ACC112 (cell line): Measurements from ENCODE around the gene ITFG1.
A peak's percentile ranks its signal among the peaks of the same experiment; 100 is the strongest.
"Not testable (repeated sequence)": the region's sequence is repeated elsewhere in the genome, so short reads cannot be mapped to it uniquely, and the experiment has no call there.

Source experiments
- H2AFZ ChIP-seq: fragments of 200-600 bp; sonication (generic); one replicate; pipeline ENCODE4 v1.6.0; 2017; ENCODE audit warnings: antibody characterized with exemption, low read length; ENCODE audit not compliant: unreplicated experiment
- H3K27ac ChIP-seq: fragments of 200-600 bp; sonication (generic); 2 replicates; pipeline ENCODE4 v1.5.1; 2014; ENCODE audit warnings: low read depth, mild to moderate bottlenecking, antibody characterized with exemption, low read length, moderate library complexity
- H3K27me3 ChIP-seq: fragments of 200-600 bp; sonication (generic); 2 replicates; pipeline ENCODE4 v1.6.1; 2014; ENCODE audit warnings: mild to moderate bottlenecking, antibody characterized with exemption, low read length, moderate library complexity, mixed read lengths; ENCODE audit not compliant: insufficient read depth
- H3K36me3 ChIP-seq: fragments of 200-600 bp; sonication (generic); 2 replicates; pipeline ENCODE4 v1.6.1; 2016; ENCODE audit warnings: mild to moderate bottlenecking, antibody characterized with exemption, low read length, moderate library complexity, mixed read lengths; ENCODE audit not compliant: insufficient read depth
- H3K4me1 ChIP-seq: fragments of 200-600 bp; sonication (generic); one replicate; pipeline ENCODE4 v1.6.1; 2016; ENCODE audit warnings: low read length, mixed read lengths; ENCODE audit not compliant: insufficient read depth, unreplicated experiment, control insufficient read depth
- H3K4me3 ChIP-seq: fragments of 200-600 bp; sonication (generic); 2 replicates; pipeline ENCODE4 v1.5.1; 2014; ENCODE audit warnings: mild to moderate bottlenecking, low read depth, low read length
- H3K79me2 ChIP-seq: fragments of 200-600 bp; sonication (generic); one replicate; pipeline ENCODE4 v1.6.0; 2016; ENCODE audit warnings: low read length; ENCODE audit not compliant: control insufficient read depth, unreplicated experiment, insufficient read depth

ITFG1 gene

GRCh38 chr16:47152501-47152900, 308.4 kb downstream of the ITFG1 start:
- H3K79me2 ChIP-seq, H3K36me3 ChIP-seq, H3K27me3 ChIP-seq, H3K4me3 ChIP-seq, H2AFZ ChIP-seq, H3K27ac ChIP-seq, H3K4me1 ChIP-seq: not testable (repeated sequence)

GRCh38 chr16:47150067-47150466, 310.8 kb downstream of the ITFG1 start:
- no peak overlapping the region for H2AFZ ChIP-seq

GRCh38 chr16:47144559-47144877, 316.3 kb downstream of the ITFG1 start:
- Histone ChIP-seq H3K4me1 (peaks cover 19% of the 10 kb centered on the region), H3K4me3 (peak overlapping the region; percentile 94), H3K27ac (no peak overlapping the region), H3K27me3 (no peaks in the 10 kb centered on the region), H3K79me2 (peaks cover 35% of the 10 kb centered on the region), H3K36me3 (no peaks in the 10 kb centered on the region), H2AFZ (peak overlapping the region; percentile 41)

More at GRCh38 chr16:47150067-47150466, 310.8 kb downstream of the ITFG1 start:
- H3K4me1 ChIP-seq = no peaks in the 10 kb centered on the region
- H3K27ac ChIP-seq = no peak overlapping the region
- peaks cover 6% of the 10 kb centered on the region; the same call in 1 of the 2 replicates for H3K36me3 ChIP-seq
- no peak overlapping the region for H3K4me3 ChIP-seq
- no peaks in the 10 kb centered on the region for H3K79me2 ChIP-seq
- no peaks in the 10 kb centered on the region for H3K27me3 ChIP-seq

- peak within 1 kb of the TSS; percentile 32; the same call in 1 of the 2 replicates for H3K27ac ChIP-seq
- H3K27me3 ChIP-seq = no peaks in the 10 kb centered on the region
- H3K4me3 ChIP-seq = peak within 1 kb of the TSS; percentile 94
- no peaks in the 10 kb centered on the region for H3K36me3 ChIP-seq
- peak within 1 kb of the TSS; percentile 90 for H2AFZ ChIP-seq
- peaks cover 41% of the 10 kb centered on the region for H3K79me2 ChIP-seq
- peaks cover 23% of the 10 kb centered on the region for H3K4me1 ChIP-seq
These were observed 316.9 kb downstream of the ITFG1 start, which contains the start of gene NETO2 for GRCh38 chr16:47143677-47144558. NETO2 (minus strand) TSS chr16:47143945; CDS start chr16:47143612, 333 bp downstream.

GRCh38 chr16:47142821-47143676, 317.8 kb downstream of the ITFG1 start:
- Histone ChIP-seq H2AFZ (peak overlapping the region; percentile 90), H3K36me3 (no peaks in the 10 kb centered on the region), H3K79me2 (peaks cover 50% of the 10 kb centered on the region), H3K27ac (peak overlapping the region; percentile 32; the same call in 1 of the 2 replicates), H3K4me3 (peak overlapping the region; percentile 94), H3K27me3 (no peaks in the 10 kb centered on the region), H3K4me1 (peaks cover 23% of the 10 kb centered on the region)

- peak overlapping the region; percentile 94 for H3K4me3 ChIP-seq
- H3K27ac ChIP-seq = peak overlapping the region; percentile 22; the same call in 1 of the 2 replicates
- H3K36me3 ChIP-seq = no peaks in the 10 kb centered on the region
- H2AFZ ChIP-seq = peak overlapping the region; percentile 90
- peaks cover 29% of the 10 kb centered on the region for H3K4me1 ChIP-seq
- H3K79me2 ChIP-seq = peaks cover 55% of the 10 kb centered on the region
- H3K27me3 ChIP-seq = no peaks in the 10 kb centered on the region
These were observed 318.4 kb downstream of the ITFG1 start for GRCh38 chr16:47142486-47142820.

GRCh38 chr16:47141773-47142485, 318.9 kb downstream of the ITFG1 start:
- Histone ChIP-seq H3K4me1 (peaks cover 34% of the 10 kb centered on the region), H3K27me3 (no peaks in the 10 kb centered on the region), H3K36me3 (no peaks in the 10 kb centered on the region), H3K79me2 (peaks cover 60% of the 10 kb centered on the region), H3K27ac (peak overlapping the region; percentile 22; the same call in 1 of the 2 replicates), H3K4me3 (peak overlapping the region; percentile 94), H2AFZ (peak overlapping the region; percentile 90)

GRCh38 chr16:47140686-47141085, 320.2 kb downstream of the ITFG1 start:
- H3K36me3 ChIP-seq = no peaks in the 10 kb centered on the region
- H3K4me1 ChIP-seq = peaks cover 42% of the 10 kb centered on the region
- no peak overlapping the region for H3K27ac ChIP-seq
- peaks cover 63% of the 10 kb centered on the region for H3K79me2 ChIP-seq
- H3K4me3 ChIP-seq = no peak overlapping the region
- no peak overlapping the region for H2AFZ ChIP-seq
- no peaks in the 10 kb centered on the region for H3K27me3 ChIP-seq

- 0 out of 2 replicates have a peak overlapping the region, but pooled peaks have one; percentile 9 for H3K4me3 ChIP-seq
- peaks cover 73% of the 10 kb centered on the region for H3K79me2 ChIP-seq
- H3K27me3 ChIP-seq = no peaks in the 10 kb centered on the region
- H3K36me3 ChIP-seq = no peaks in the 10 kb centered on the region
- peaks cover 46% of the 10 kb centered on the region for H3K4me1 ChIP-seq
- H2AFZ ChIP-seq = peak overlapping the region; percentile 31
- no peak overlapping the region for H3K27ac ChIP-seq
These were observed 321.2 kb downstream of the ITFG1 start for GRCh38 chr16:47139561-47140185.

GRCh38 chr16:47137925-47138324, 322.9 kb downstream of the ITFG1 start:
- not testable (repeated sequence) for H2AFZ ChIP-seq, H3K27me3 ChIP-seq, H3K27ac ChIP-seq, H3K4me3 ChIP-seq, H3K36me3 ChIP-seq
- Histone ChIP-seq H3K4me1 (peaks cover 46% of the 10 kb centered on the region), H3K79me2 (peaks cover 85% of the 10 kb centered on the region)
